Measurements from ENCODE around the gene ACTG1. TPM values are rescaled to one million over a fixed set of nuclear protein-coding genes. Genes with fewer than 3 reads are reported as not detected.

Gene ACTG1
- total RNA-seq, 2 donors from 2014 or later, result 4,461 to 5,616 TPM

- Mint-ChIP-seq H3K27ac (no peak overlapping the region), H3K4me3 (no peak overlapping the region), H3K9me3 (no peaks in the 10 kb centered on the region), H3K27me3 (ENCODE audit: insufficient read depth) (no peaks in the 10 kb centered on the region), H3K4me1 (peaks cover 5% of the 10 kb centered on the region), H3K36me3 (ENCODE audit: low read depth) (peaks cover 41% of the 10 kb centered on the region)
- H3K9me3 ChIP-seq (ENCODE audit: control insufficient read depth, low read length), result no peaks in the 10 kb centered on the region
- H3K4me1 ChIP-seq (ENCODE audit: control insufficient read depth, insufficient read depth, low read length), result no peaks in the 10 kb centered on the region
- no peak overlapping the region for H3K4me3 ChIP-seq (ENCODE audit: low read length)
- no peak overlapping the region for H3K27ac ChIP-seq (ENCODE audit: low read depth, low read length)
- DNase-seq, result no peak
- H3K9ac ChIP-seq (ENCODE audit: extremely low read depth, low read length, poor library complexity, severe bottlenecking), result no peak overlapping the region
- H3K36me3 ChIP-seq (ENCODE audit: control insufficient read depth, insufficient read depth, low read length), result peaks cover 32% of the 10 kb centered on the region
- WGBS, 2 experiments (ENCODE audit: insufficient coverage in 1 of 2, insufficient read length in 1 of 2), result 89 to 94% methylated on average over 22 to 36 of the region's 36 CpGs
- H3K27me3 ChIP-seq (ENCODE audit: control insufficient read depth, insufficient read depth, low read length, poor library complexity, severe bottlenecking), result no peaks in the 10 kb centered on the region
- no peak for TF ChIP-seq CTCF (conservative IDR thresholded peaks at IDR 0.05)
Measured at GRCh38 chr17:81546906-81547613, 34.5 kb upstream of the ACTG1 start.

DNA sequence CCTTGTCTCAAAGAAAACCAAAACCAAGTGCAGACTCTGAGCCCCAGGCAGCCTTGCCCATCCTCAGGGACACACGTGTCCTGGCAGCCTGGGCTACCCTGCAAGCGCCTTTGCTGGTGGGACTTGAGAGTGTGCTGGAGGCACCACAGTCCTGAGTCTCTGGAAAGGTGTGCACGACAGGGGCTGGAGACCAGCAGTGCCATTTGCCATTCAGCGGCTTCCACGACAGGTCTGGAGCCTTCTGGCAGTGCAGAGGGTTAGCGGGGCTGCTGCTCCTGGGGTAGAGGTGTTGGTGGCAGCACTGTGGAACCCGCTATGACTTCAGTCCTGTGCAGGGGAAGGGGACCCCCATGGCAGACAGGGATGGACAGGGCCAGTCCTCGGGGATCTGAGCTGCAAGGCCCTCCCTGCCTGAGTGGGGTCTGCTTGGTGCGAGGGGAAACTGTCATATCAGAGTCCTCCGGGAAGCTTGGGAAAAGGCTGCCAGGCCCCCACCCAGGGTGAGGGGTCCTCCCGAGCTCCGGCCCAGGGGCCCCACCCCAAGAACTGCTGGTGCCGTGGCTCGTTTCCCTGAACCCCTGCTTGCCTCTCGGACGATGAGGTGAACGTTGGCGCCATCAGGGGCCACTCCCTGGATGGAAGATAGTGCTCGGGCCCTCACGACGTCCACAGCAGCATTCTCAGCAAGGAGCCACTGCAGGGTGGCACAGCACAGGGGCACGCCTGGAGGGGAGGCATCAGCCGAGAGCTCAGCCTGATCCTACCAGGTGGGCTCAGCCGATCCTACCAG lies 32.8 kb upstream of the ACTG1 start:
- no peaks in the 10 kb centered on the region for H3K4me1 Mint-ChIP-seq
- peaks cover 37% of the 10 kb centered on the region for H3K36me3 Mint-ChIP-seq (ENCODE audit: low read depth)
- no peak for TF ChIP-seq CTCF (conservative IDR thresholded peaks at IDR 0.05)

DNA sequence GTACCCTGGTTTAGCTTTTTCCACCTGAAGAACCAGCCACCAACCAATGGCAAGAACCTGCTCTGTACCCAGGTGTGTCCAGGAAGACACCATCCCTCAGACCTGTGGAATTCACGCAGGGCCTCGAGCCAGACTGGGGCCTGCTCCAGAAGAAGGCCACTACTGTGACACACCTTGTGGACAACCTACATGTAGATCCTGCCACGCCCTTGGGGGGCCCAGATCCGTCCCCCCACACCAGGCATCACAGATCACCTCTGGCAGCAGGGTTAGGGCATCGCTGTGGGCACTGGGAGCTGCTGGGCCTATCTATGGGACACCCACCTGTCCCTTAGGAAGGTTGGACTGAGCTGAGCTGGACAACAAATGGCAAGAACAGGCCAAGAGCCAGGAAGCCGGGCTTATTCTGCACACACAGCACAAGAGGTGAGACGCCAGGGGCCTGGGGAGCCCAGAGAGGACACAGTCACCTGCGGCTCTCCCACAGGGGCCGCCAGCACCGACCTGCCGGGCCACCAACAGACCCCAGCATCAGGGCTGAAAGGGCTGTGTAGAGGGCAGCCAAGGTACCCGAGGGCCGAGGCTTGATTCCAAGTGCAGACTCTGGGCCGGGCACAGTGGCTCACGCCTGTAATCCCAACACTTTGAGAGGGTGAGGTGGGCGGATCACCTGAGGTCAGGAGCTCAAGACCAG lies 31.8 kb upstream of the ACTG1 start:
- no peak for DNase-seq
- Histone ChIP-seq H3K36me3 (ENCODE audit: control insufficient read depth, insufficient read depth, low read length) (peaks cover 19% of the 10 kb centered on the region), H3K4me1 (ENCODE audit: control insufficient read depth, insufficient read depth, low read length) (no peaks in the 10 kb centered on the region), H3K4me3 (ENCODE audit: low read length) (no peak overlapping the region), H3K9ac (ENCODE audit: extremely low read depth, low read length, poor library complexity, severe bottlenecking) (no peak overlapping the region), H3K9me3 (ENCODE audit: control insufficient read depth, low read length) (no peaks in the 10 kb centered on the region), H3K27me3 (ENCODE audit: control insufficient read depth, insufficient read depth, low read length, poor library complexity, severe bottlenecking) (no peaks in the 10 kb centered on the region), H3K27ac (ENCODE audit: low read depth, low read length) (no peak overlapping the region)
- no peak overlapping the region for H3K27ac Mint-ChIP-seq
- H3K36me3 Mint-ChIP-seq (ENCODE audit: low read depth), result peaks cover 28% of the 10 kb centered on the region
- H3K4me3 Mint-ChIP-seq, result no peak overlapping the region
- no peaks in the 10 kb centered on the region for H3K27me3 Mint-ChIP-seq (ENCODE audit: insufficient read depth)
- no peaks in the 10 kb centered on the region for H3K9me3 Mint-ChIP-seq
- WGBS, 2 experiments (ENCODE audit: insufficient coverage in 1 of 2, insufficient read length in 1 of 2), result 83 to 99% methylated on average over 13 to 16 of the region's 16 CpGs
- no peaks in the 10 kb centered on the region for H3K4me1 Mint-ChIP-seq
- no peak for TF ChIP-seq CTCF (conservative IDR thresholded peaks at IDR 0.05)

More for the DNA sequence above, 32.8 kb upstream of the ACTG1 start:
- no peaks in the 10 kb centered on the region for H3K9me3 ChIP-seq (ENCODE audit: control insufficient read depth, low read length)
- Mint-ChIP-seq H3K9me3 (no peaks in the 10 kb centered on the region), H3K4me3 (no peak overlapping the region), H3K27ac (no peak overlapping the region), H3K27me3 (ENCODE audit: insufficient read depth) (no peaks in the 10 kb centered on the region)
- no peaks in the 10 kb centered on the region for H3K4me1 ChIP-seq (ENCODE audit: control insufficient read depth, insufficient read depth, low read length)
- H3K27ac ChIP-seq (ENCODE audit: low read depth, low read length), result no peak overlapping the region
- no peak overlapping the region for H3K9ac ChIP-seq (ENCODE audit: extremely low read depth, low read length, poor library complexity, severe bottlenecking)
- no peaks in the 10 kb centered on the region for H3K27me3 ChIP-seq (ENCODE audit: control insufficient read depth, insufficient read depth, low read length, poor library complexity, severe bottlenecking)
- WGBS, 2 experiments (ENCODE audit: insufficient coverage in 1 of 2, insufficient read length in 1 of 2), result 87 to 89% methylated on average over 15 to 24 of the region's 24 CpGs
- no peak overlapping the region for H3K4me3 ChIP-seq (ENCODE audit: low read length)
- DNase-seq, result no peak
- H3K36me3 ChIP-seq (ENCODE audit: control insufficient read depth, insufficient read depth, low read length), result peaks cover 26% of the 10 kb centered on the region
